Sigmoid colon (tissue), 7 donors: ENCODE data around the gene ETV6. TPM values are rescaled to one million over a fixed set of nuclear protein-coding genes. Genes with fewer than 3 reads are reported as not detected.

Source experiments
- DNase-seq: peaks from one replicate; pipeline ENCODE4 v3.0.0-alpha.2; 2019
- H3K27ac ChIP-seq, 4 donors: fragments of 200-600 bp; sonication (generic); one replicate each; pipeline ENCODE4 v1.5.1; 2016 to 2019; ENCODE audit warnings: mild to moderate bottlenecking in 1 of 4
- H3K27me3 ChIP-seq, 3 donors: fragments of 200-600 bp; sonication (generic); one replicate each; pipeline ENCODE4 v1.5.1; 2019; ENCODE audit warnings: mild to moderate bottlenecking in 1 of 3
- H3K36me3 ChIP-seq, 4 donors: fragments of 200-600 bp; sonication (generic); one replicate each; pipeline ENCODE4 v1.5.1; 2016 to 2019
- H3K4me1 ChIP-seq, 4 donors: fragments of 200-600 bp; sonication (generic); one replicate each; pipeline ENCODE4 v1.5.1; 2017 to 2019
- H3K4me3 ChIP-seq, 4 donors: fragments of 200-600 bp; sonication (generic); one replicate each; pipeline ENCODE4 v1.5.1; 2017 to 2019; ENCODE audit warnings: mild to moderate bottlenecking in 2 of 4, moderate library complexity in 1 of 4
- H3K9me3 ChIP-seq, 4 donors: fragments of 200-600 bp in 3 of 4; sonication (generic) in 3 of 4; one replicate each; pipeline versions ENCODE4 v1.5.1 to v1.6.1; 2013 to 2019
- EP300 ChIP-seq, 4 donors: sonication (generic); formaldehyde crosslinking; IDR thresholded peaks; one replicate each; pipeline ENCODE4 v1.6.1; 2017; ENCODE audit warnings: antibody characterized with exemption in 4 of 4
- POLR2A ChIP-seq, 2 donors: fragments of 450-650 bp; IDR thresholded peaks; one replicate each; pipeline ENCODE4 v1.6.1; 2016; ENCODE audit warnings: antibody characterized with exemption in 2 of 2, mild to moderate bottlenecking in 2 of 2, moderate library complexity in 2 of 2
- POLR2AphosphoS5 ChIP-seq, 4 donors: sonication (generic); formaldehyde crosslinking; IDR thresholded peaks; one replicate each; pipeline ENCODE4 v1.6.1; 2017; ENCODE audit warnings: antibody characterized with exemption in 4 of 4
- WGBS, 2 donors: extraction: QIAGEN DNeasy Blood & Tissue Kit; methylation state at CpG; one replicate each; pipeline ENCODE4 v1.1.7; 2013; 5-methylcytosine and 5-hydroxymethylcytosine counted together
- intact Hi-C: fragments of 100-400 bp; cut with DNase I; formaldehyde crosslinking; loops from one replicate; pipeline ENCODE4 v1.15.1; 2023
- polyA plus RNA-seq, 3 donors: library from polyadenylated mRNA; stranded (reverse); fragments of 200-250 nt; gene quantifications; one replicate each; pipeline ENCODE4 v1.2.3, GENCODE V29; 2013
- total RNA-seq, 4 donors: library from RNA; depleted of rRNA; stranded (reverse); fragments of >200 nt; gene quantifications; one replicate each; pipeline ENCODE4 v1.1.0, GENCODE V29; 2016
- TF ChIP-seq, protein P1 (sequence below), 4 experiments: fragments of 450-650 bp in 3 of 4; fragments of 200-600 bp in 1 of 4; IDR thresholded peaks; one replicate each; pipeline ENCODE4 v1.5.1; 2016 to 2019; ENCODE audit warnings: antibody characterized with exemption in 4 of 4, mild to moderate bottlenecking in 3 of 4, moderate library complexity in 2 of 4
- donor health status: healthy with polysubstance abuse.
- donor health status: Bipolar disorder and iron deficiency.
- donor health status: healthy.

Gene ETV6
- total and polyA plus RNA-seq, 7 donors = 8.4 to 35.2 (median 16.3) TPM

DNA sequence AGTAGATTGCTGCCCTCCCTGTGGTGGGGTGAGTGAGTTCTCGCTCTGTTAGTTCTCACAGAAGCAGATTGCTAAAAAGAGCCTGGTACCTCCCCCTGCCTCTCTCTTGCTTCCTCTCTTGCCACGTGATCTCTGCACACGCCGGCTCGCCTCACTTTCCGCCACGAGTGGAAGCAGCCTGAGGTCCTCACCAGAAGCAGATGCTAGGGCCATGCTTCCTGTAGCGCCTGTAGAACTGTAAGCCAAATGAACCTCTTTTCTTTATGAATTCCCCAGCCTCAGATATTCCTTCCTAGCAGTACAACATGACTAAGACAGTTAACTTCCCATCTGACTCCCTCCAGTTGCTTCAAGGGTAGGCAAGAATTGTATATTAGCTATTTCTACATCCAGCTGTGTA lies 76.2 kb downstream of the ETV6 start:
- 82 to 90% methylated on average over 8 of the region's 8 CpGs for WGBS, 2 donors
- TF ChIP-seq, protein P1, sequence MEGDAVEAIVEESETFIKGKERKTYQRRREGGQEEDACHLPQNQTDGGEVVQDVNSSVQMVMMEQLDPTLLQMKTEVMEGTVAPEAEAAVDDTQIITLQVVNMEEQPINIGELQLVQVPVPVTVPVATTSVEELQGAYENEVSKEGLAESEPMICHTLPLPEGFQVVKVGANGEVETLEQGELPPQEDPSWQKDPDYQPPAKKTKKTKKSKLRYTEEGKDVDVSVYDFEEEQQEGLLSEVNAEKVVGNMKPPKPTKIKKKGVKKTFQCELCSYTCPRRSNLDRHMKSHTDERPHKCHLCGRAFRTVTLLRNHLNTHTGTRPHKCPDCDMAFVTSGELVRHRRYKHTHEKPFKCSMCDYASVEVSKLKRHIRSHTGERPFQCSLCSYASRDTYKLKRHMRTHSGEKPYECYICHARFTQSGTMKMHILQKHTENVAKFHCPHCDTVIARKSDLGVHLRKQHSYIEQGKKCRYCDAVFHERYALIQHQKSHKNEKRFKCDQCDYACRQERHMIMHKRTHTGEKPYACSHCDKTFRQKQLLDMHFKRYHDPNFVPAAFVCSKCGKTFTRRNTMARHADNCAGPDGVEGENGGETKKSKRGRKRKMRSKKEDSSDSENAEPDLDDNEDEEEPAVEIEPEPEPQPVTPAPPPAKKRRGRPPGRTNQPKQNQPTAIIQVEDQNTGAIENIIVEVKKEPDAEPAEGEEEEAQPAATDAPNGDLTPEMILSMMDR (IDR thresholded peaks at IDR 0.05) = no peak
- no peak for TF ChIP-seq POLR2A (IDR thresholded peaks at IDR 0.05)
- no peak for TF ChIP-seq EP300 (IDR thresholded peaks at IDR 0.05)
- no peak for TF ChIP-seq POLR2AphosphoS5 (IDR thresholded peaks at IDR 0.05)
- intact Hi-C loops = loop anchor here (10.0 kb wide), 1 partner anchor 309 kb away; no protein-coding TSS in a partner anchor
- DNase-seq = no peak
- no peaks in the 10 kb centered on the region for H3K27me3 ChIP-seq
- H3K4me1 ChIP-seq = peaks cover 0 to 81% (median 62%) of the 10 kb centered on the region in 4 donors
- peak overlapping the region; percentile 65 to 73 (median 68) for H3K27ac ChIP-seq
- H3K36me3 ChIP-seq = no peaks in the 10 kb centered on the region
- no peak overlapping the region for H3K4me3 ChIP-seq
- no peaks in the 10 kb centered on the region for H3K9me3 ChIP-seq

DNA sequence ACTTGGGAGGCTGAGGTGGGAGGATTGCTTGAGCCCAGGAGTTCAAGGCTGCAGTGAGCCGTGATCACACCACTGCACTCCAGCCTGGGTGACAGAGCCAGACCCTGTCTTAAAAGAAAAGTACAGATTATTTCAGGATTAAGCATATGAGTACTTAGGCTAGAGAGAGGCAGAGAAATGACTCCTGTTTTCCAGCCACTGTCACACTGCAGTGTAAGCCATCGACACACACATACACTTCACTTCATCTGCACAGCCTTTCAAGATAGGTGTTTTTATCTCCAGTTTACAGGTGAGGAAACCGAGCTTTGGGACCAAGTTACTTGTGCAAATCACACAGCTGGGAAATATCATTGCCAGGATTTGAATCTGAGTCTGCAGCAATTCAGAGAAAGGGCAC lies 77.2 kb downstream of the ETV6 start:
- peak overlapping the region; percentile 39 to 73 (median 68) for H3K27ac ChIP-seq
- peaks cover 0 to 87% (median 69%) of the 10 kb centered on the region in 4 donors for H3K4me1 ChIP-seq
- WGBS, 2 donors = 86 to 87% methylated on average over 3 of the region's 3 CpGs
- intact Hi-C loops = loop anchor here (10.0 kb wide), 1 partner anchor 308 kb away; no protein-coding TSS in a partner anchor
- no peak for TF ChIP-seq POLR2AphosphoS5 (IDR thresholded peaks at IDR 0.05)
- TF ChIP-seq, protein P1 (IDR thresholded peaks at IDR 0.05) = no peak
- TF ChIP-seq EP300 (IDR thresholded peaks at IDR 0.05) = no peak
- no peak for TF ChIP-seq POLR2A (IDR thresholded peaks at IDR 0.05)
- H3K36me3 ChIP-seq = no peaks in the 10 kb centered on the region
- no peaks in the 10 kb centered on the region for H3K9me3 ChIP-seq
- H3K4me3 ChIP-seq = no peak overlapping the region
- DNase-seq = no peak
- H3K27me3 ChIP-seq = no peaks in the 10 kb centered on the region

DNA sequence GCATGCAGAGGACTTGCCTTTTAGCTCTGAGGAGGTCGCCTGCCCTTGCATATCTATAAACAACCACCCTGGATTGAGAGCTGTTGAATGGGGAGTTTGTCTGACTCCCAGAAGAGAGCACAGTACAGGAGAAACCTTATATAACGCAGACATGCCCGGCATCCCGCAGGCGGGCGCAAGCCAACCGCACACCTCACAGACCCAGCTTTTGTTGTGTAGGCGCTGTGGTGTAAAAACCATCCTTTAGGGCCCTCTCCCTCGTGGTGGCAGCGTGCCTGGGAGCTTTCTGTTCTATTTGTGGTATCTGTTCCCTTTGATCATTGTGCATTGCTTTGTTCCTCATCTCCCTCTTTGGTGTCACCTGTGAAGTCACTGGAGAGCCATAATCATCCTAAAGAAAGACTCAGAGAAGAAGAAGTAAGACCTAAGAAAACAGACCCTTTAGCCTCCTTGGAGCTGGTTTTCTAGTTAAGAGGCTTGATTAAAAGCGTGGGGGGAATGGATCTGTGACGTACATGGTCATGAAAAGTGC lies 77.7 kb downstream of the ETV6 start:
- H3K27ac ChIP-seq = peak overlapping the region; percentile 39 to 73 (median 68)
- no peaks in the 10 kb centered on the region for H3K9me3 ChIP-seq
- H3K36me3 ChIP-seq = no peaks in the 10 kb centered on the region
- 55 to 77% methylated on average over 12 of the region's 12 CpGs for WGBS, 2 donors
- intact Hi-C loops = loop anchor here (10.0 kb wide), 1 partner anchor 308 kb away; no protein-coding TSS in a partner anchor
- TF ChIP-seq POLR2AphosphoS5 (IDR thresholded peaks at IDR 0.05) (no peak), POLR2A (IDR thresholded peaks at IDR 0.05) (no peak), EP300 (IDR thresholded peaks at IDR 0.05) (no peak)
- TF ChIP-seq, protein P1 (IDR thresholded peaks at IDR 0.05) = no peak
- H3K27me3 ChIP-seq = no peaks in the 10 kb centered on the region
- H3K4me1 ChIP-seq = peaks cover 0 to 89% (median 73%) of the 10 kb centered on the region in 4 donors
- H3K4me3 ChIP-seq = no peak overlapping the region
- DNase-seq = no peak

DNA sequence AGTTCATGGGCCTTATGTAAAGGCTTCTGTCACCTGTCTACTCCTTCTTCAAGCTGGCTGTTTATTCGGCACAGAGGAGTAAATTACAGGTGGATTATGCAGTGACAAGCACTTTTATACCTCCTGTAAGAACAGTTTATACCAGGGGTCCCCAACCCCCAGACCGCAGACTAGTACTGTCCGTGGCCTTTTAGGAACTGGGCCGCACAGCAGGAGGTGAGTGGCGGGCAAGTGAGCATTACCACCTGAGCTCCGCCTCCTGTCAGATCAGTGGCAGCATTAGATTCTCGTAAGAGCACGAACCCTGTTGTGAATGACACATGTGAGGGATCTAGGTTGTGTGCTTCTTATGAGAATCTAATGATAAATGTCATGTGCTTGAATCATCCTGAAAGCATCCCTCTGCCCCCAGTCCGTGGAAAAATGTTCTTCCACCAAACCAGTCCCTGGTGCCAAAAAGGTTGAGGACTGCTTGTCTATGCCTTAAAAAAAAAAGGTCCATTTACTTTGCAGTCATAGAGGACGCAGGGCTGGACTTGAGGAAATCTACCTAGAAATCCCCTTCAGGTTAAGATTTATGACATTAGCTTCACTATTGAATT lies 78.8 kb downstream of the ETV6 start:
- Histone ChIP-seq H3K4me3 (no peak overlapping the region), H3K4me1 (peaks cover 0 to 84% (median 75%) of the 10 kb centered on the region in 4 donors), H3K27ac (peak overlapping the region; percentile 39 to 73 (median 68)), H3K27me3 (no peaks in the 10 kb centered on the region), H3K9me3 (no peaks in the 10 kb centered on the region), H3K36me3 (no peaks in the 10 kb centered on the region)
- 27 to 78% methylated on average over 10 of the region's 10 CpGs for WGBS, 2 donors
- DNase-seq = no peak
- intact Hi-C loops = loop anchor here (10.0 kb wide), 1 partner anchor 307 kb away; no protein-coding TSS in a partner anchor
- TF ChIP-seq, protein P1 (IDR thresholded peaks at IDR 0.05) = no peak
